Esophagus muscularis mucosa (tissue), 4 donors: ENCODE measurements around the gene TRIM56.

Source experiments
- CTCF ChIP-seq, 3 experiments: fragments of 200-600 bp in 2 of 3; fragments of 450-650 bp in 1 of 3; sonication (generic) in 2 of 3; IDR thresholded peaks; one replicate each; pipeline ENCODE4 v1.5.1; 2017 to 2019; ENCODE audit warnings: antibody characterized with exemption in 3 of 3, mild to moderate bottlenecking in 2 of 3, moderate library complexity in 1 of 3
- EP300 ChIP-seq: sonication (generic); formaldehyde crosslinking; IDR thresholded peaks from one replicate; pipeline ENCODE4 v1.6.1; 2017; ENCODE audit warnings: antibody characterized with exemption
- POLR2A ChIP-seq: fragments of 450-650 bp; IDR thresholded peaks from one replicate; pipeline ENCODE4 v1.6.1; 2017; ENCODE audit warnings: antibody characterized with exemption, moderate library complexity, mild to moderate bottlenecking, low read depth
- POLR2AphosphoS5 ChIP-seq, 2 donors: sonication (generic); formaldehyde crosslinking; IDR thresholded peaks; one replicate each; pipeline ENCODE4 v1.6.1; 2017; ENCODE audit warnings: antibody characterized with exemption in 2 of 2

- TF ChIP-seq CTCF (IDR thresholded peaks at IDR 0.05): no peak
- TF ChIP-seq POLR2A: no peak
- no peak for TF ChIP-seq EP300
- TF ChIP-seq POLR2AphosphoS5 (IDR thresholded peaks at IDR 0.05): no peak
Observed at GRCh38 chr7:101127460-101128039, 42.3 kb downstream of the TRIM56 start.
